AML-193 (cell line): ENCODE results near the gene MXI1.

Experiments used
- DNase-seq, 2 experiments: peaks; one replicate each; lab custom pipeline; 2025; lab: John Stamatoyannopoulos, UW

MXI1 gene

DNA sequence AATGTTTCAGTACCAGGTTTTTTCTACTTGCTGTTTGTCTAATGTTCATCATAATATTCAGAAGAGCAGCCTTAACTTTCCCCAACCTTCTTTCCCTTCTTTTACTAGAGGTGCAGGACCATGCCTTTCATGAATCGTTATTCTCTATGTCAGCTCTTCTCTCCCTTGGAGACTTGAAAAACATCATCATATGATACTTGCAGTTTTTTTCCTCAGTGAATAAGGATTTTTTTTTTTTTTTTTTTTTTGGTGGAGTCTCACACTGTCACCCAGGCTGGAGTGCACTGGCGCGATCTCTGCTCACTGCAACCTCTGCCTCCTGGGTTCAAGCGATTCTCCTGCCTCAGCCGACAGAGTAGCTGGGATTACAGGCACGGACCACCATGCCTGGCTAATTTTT is 67.2 kb downstream of the MXI1 start:
- DNase-seq: no peak

DNA sequence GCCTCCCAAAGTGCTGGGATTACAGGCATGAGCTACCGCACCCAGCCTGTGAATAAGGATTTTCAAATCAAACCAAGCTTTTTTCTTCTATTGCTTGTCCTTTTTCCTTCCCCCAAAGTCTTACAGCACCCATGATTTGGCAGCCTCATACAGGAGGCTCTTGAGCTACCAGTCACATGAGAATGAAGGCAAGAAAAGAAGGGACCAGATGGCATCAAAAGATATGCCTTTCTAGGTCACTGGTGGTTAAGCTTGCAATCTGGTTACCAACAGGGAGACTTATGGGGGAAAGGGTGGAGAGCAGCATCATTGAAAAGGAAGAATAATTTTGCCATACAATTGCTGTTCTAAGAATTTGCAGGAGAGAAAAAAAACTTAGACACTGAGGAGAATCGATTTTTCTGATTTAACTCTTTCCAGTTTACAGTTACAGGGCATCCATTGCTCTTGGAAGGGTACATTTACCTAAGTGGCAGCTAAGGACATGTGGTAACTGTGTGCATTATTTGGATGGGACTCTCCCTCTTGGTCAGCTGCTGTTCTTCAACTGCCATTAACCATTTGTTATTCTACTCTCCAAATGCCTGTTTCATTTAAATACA is 67.8 kb downstream of the MXI1 start:
- DNase-seq: no peak

DNA sequence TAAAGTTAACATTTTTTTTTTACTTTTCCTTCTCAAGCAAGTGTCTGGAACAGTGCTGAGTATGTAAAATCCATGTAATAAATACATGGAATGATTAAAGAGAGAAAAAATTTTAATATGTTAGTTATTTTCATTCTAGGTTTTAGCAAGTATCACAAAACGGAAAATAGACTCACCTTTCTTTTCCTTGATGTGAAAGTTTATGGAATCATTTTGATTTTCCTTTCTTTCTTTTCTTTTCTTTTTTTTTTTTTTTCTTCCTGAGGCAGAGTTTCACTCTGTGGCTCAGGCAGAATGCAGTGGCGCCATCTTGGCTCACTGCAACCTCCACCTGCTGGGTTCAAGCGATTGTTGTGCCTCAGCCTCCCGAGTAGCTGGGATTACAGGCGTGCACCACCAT is 69.2 kb downstream of the MXI1 start:
- DNase-seq: no peak

DNA sequence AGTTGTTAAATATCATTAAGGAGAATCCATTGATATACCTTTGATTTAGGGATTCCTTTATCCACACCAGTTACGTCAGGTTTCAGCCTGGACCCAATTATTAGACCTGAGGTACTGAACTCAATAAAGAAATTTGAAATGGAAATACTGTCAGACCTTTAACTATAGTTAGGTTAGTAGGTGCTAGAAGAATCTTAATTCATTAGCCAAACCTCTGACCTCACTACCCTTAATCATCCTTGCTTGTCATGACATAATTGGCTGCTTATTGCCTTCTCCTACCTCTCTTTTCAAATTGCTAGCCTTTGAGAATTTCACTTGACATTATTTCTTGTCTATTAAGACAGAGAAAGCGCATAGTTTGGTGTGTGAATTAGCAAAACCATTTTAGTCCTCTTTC is 70.2 kb downstream of the MXI1 start:
- DNase-seq: no peak

DNA sequence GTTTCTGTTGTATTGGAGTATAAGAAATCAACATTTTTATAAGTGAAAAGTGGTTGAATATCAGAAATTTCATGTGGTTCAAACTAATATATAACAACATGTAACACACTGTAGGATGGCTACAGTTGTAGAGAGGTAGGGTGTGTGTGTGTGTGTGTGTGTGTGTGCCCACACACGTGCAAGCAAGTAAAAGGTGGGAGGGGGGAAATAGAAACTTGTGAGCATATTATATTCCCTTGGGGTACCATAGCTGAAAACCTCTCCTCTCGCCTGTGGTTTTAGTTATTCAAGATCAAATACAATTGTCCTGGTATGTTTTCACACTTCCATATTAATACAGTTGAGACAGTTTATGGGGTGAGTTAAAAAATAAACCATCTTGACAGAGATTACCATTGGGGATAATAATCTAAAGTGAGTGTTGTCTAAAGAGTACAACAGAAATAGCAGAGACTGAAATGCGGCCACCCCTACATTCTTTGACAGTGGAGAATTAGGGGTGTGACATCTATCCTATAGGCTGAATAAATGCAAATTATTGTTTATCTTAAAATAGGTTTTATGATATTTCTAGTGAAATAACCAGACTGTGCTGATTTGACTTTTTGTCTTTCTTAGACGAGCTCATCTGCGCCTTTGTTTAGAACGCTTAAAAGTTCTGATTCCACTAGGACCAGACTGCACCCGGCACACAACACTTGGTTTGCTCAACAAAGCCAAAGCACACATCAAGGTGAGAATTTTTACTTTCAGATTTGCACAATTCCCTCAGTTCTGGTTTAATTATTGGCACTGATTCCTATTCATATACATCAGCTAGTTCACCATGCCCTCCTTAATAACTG is 71.4 kb downstream of the MXI1 start:
- no peak for DNase-seq

DNA sequence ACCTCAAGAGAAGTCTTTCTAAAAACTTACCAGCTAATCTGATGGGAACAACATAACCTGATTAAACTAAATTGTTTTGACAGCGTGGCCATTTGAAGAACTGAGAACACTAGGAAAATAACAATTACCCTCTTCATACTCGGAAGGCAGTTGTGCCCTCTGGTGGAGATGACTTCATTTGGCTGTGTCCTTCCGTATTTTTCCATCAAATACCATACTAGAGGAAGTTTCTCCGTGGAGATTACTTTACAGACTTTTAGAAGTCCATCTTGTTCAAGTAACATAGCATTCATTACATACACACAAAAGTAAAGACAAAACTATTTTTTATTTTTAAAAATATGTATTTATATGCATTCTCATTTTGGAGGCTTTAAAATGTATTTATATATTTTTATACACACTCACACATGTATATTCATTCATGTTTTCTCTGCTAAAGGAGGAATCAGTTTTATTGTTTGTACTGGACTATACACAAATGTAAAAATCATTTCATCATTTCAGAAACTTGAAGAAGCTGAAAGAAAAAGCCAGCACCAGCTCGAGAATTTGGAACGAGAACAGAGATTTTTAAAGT is 72.1 kb downstream of the MXI1 start:
- peak; percentile 78 to 83 for DNase-seq

DNA sequence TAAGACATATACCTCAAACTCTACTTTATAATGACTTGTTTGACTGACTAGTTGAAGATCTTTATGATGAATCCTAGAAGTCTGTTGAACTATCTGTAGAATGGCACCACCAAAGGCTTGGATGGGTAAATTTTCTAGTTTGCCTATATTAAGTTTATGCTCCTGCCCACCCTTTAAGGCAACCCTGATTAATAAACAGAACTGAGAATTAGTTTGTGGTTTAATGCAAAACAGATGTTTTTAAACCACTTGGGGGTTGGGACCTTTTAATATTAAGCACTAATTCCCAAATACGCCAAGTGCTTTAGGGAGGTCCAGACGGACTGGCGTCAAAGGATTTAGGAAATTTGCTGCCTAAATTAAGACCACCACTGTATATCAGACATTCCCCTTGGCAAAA is 76.9 kb downstream of the MXI1 start:
- no peak for DNase-seq

DNA sequence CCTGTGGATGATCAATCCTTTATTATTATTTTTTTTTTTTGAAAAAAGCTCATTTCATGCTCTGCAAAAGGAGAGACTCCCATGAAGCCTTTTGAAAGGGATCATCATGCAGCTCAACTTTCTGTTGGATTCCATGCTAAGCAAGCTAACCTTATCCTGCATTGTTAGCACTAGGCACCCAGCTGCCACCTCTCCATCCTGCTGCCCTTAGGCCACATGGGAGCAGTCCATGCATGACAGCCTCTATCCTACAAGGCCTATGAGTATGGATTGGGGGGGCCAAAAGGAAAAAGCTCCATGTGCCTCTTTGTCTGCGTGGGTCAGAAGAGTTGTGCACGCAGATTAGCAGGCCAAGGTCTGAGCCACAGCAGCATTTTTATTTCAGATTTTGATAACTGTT is 78.1 kb downstream of the MXI1 start:
- DNase-seq: no peak

DNA sequence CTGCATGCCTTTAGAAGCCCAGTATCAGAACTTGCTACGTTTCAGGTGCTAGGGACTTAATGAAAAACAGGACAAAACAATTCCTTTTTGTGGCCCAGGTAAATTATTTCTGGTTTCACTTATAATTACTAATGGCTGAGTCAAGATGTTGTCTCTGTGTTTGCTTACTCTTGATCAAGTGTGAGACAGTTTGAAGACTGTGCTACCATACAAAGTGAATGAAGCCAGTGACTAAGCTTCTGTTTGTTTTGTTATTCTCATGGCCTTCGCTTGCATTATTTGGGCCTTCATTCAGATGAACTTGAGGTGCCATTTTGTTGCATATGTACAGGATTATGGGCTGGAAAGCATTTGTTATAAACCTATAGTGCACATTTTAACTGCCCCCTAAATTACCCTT is 79.4 kb downstream of the MXI1 start:
- no peak for DNase-seq

DNA sequence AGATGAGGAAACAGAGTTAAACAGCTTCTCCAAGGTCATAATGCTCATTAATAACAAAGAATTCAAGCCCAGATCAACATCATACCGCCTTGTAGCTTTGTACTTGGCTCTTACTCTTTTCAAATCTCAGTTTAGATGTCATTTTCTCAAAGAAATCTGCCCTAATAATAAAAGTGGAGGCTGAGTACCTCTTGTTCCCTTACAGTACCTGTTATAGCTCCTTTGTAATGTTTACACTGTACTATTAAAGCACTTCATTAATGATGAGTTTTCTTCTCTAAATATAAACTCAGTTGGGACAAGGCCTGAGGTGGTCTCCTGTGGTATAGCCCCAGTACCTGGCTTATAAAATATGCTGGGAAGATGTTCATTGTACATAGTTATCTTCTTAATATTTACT is 89.6 kb downstream of the MXI1 start:
- DNase-seq: no peak

DNA sequence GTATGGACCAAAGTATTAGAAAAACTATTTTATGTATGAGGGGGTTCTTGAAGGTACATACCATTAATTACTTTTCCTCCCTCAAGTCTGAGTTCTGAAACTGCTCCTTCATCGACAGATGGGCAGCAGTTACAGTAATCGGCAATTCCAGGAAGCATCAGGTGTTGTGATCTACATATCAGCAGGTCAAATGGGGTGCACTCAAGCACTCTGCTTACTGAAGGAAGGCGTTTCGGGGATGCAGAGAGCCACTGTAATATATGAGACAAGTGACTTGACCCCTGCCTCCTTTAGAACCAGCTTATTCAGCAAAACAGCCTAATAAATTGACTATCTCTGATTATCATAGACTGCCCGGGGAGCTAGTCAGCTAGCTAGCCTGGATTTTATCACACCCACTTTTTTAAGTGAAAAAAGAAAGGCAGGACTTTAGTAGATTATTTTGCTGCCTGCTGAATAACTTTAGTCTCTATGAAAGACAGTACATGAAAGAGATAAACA is 93.1 kb downstream of the MXI1 start:
- no peak for DNase-seq

DNA sequence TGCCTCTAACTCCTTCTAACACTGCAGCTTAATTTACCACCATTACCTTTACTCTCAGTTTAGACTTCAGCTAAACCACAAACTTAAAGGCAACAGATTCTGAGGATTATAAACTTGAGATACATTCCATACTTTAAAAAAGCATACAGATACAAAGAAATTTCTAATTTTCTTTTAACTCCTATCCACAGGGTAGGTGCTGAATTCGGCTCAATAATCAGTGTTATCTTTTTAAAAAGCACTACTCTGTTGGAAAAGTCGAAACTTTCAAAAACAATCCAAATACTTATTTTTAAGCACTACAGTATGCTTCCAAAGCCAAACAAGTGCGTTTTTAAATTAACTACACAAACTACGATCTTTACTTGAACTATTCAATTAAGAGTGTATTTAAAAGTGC is 96.3 kb downstream of the MXI1 start:
- DNase-seq: no peak

DNA sequence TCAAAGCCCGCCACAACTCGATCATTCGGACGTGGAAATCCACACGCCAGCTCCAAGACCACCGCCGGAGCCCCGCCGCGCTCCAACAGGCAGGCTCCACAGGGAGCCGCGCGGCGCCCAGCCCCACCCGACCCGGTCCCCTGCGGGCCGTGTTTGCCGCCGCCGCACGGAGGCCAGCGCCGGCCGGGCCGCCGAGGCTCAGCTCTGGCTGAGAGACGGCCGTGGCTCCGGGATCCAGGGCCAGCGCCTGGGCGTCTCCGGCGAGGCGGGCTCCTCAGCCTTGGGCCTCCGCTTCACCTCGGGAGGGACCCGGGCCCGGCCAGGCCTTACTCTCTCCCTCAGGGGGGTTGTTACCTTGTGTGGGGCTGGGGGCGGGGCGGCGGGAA is 97.0 kb downstream of the MXI1 start:
- no peak for DNase-seq

DNA sequence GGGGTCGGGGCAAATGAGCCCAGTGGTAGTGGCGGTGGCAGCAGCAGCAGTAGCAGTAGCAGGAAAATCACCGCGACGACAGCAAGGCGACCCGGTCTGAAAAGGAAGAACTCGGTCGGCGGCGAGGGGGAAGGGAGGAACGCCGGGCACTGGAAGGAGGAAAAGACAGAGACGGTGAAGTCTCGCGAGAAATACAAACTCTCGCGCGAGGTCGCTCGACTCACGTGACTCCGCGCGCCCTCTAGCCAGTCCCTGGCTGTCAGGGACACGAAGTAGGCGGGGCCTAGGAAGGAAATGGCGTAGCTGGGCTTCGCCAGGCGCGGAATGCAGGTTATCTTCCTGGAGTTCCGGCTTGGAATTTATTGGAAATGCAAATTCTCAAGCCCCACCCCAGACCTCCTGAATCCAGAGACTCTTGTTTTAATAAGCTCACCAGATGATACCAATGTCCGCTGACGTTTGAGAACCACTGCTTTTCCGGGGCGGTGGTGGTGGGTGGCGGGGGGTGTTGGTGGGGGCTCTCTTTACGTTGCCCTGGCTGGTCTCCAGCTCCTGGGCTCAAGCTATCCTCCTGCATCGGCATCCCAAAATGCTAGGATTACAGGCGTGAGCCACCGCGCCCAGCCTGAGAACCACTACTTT is 97.5 kb downstream of the MXI1 start, which contains the start of gene SMNDC1:
Gene SMNDC1, minus strand, starts transcription at position 141 of the 642 bp plus-strand sequence. CDS start 1,333 bp downstream, outside the sequence.
- peak; percentile 91 to 92 for DNase-seq

DNA sequence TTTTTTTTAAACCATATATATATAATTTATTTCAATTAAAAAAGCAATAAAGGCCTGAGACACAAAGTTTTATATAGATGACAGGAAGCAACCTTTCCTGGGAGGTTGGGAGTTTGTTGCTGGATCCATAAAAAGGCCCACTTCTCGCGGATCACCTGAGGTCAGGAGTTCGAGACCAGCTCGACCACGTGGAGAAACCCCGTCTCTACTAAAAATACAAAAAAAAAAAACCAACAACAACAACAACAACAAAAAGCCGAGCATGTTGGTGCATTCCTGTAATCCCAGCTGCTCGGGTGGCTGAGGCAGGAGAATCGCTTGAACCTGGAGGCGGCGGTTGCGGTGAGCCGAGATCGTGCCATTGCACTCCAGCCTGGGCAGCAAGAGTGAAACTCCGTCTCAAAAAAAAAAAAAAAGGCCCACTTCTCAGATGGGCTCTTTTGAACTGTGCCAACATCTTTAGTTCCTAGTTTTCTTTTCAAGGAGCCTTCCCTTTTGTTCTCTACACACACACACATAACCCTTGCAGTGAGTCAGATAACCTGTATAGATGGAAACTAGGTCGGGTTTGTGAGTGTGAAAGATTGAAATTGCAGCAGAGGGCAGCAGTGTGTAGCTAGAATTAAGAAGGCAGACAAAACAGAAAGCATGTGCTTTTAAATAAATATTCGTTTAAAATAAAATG is 98.5 kb downstream of the MXI1 start:
- DNase-seq: peak; percentile 87 to 93

DNA sequence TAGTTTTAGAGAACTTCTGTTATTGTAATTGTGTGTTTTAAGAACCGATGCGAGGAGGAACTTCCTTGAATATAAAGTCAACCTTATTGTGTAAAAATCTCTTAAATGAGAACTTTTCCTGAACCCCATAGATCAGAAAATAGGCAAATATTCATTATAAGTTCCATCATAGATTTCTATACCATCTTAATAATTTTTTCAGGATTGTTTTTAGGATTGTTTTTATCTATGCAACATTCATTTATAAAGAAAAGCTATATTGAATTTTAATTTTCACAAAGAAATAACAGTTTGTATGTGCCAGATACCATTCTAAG is 99.0 kb downstream of the MXI1 start:
- DNase-seq: no peak

DNA sequence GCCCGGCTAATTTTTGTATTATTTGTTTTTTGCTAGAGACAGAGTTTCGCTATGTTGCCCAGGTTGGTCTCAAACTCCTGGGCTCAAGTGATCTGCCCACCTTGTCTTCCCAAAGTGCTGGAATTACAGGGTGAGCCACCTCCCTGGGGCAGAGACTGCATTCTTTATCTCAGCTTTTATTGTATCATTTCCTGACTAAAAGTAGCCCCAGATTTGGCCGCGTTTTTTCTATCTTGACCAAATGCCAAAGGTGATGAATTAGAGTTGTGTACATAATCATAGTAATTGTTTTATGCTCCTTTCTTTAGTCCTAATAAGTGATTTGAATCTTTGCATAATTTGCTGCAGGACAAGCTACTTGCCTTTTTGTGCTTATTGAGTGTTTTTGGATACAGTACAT is 100.4 kb downstream of the MXI1 start:
- DNase-seq: no peak

DNA sequence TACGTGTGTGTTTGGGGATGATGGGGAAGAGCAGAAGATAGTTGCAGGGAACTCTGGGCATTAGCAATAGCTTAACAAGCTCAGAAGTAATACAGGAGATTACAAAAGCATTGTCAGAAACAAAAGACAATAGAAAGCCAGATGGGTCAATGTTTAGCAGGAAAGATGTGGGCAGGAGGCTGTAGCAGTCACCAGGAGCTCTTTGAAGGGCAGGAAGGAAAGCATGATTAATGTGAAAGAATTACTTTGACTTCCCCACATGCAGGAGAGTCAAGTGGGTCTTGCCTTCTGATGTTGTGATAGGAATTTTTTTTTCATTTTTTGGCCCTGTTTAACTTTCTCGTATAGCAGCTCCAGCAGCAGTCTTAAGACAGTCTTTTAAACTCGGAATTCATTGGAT is 103.3 kb downstream of the MXI1 start:
- DNase-seq: no peak

DNA sequence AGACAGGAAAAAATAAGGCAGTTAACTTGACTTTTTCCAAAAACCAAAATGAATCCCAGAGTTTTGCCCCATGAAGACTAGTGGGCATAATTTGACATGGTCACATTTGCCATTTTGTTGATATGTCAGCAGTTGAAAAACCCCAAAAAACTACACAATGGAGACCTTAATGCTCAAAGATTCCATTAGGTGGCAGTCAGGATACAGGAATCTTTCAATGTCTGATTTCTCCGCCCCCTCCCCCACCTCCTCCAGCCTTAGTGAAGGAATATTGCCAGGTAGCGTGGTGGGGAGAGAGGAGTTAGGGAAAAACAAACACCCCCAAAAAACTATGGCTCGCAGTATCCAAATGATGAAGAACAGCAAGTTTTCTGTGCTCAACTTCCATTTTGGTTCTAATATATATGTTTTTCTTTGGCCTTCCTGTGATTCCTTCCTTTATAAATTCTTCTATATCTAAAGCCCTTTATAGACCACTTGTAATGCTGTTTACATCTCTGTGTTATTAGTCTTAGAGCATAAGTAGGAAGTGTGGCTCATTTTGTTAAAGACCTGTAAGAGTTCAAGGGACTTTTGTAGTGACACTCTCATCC is 104.0 kb downstream of the MXI1 start:
- peak; percentile 48 to 61 for DNase-seq

DNA sequence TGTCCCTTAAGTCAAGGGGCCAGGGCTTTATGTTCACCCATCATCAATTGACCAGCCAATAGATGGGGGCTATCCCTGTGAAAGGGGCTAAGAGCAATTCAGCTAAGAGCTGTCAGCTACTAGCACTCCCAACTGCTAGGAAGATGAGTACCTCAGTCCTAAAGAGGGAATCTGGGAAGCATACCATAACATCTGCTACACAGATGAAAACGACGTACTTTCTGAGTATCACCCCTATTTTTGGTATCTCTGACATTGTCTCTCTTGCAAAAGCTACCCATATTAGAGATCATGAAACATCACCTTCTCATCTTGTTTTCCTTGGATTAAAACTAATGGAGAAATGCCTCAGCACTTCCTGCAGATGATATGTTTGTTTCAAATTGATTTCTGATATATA is 104.8 kb downstream of the MXI1 start:
- DNase-seq: no peak

DNA sequence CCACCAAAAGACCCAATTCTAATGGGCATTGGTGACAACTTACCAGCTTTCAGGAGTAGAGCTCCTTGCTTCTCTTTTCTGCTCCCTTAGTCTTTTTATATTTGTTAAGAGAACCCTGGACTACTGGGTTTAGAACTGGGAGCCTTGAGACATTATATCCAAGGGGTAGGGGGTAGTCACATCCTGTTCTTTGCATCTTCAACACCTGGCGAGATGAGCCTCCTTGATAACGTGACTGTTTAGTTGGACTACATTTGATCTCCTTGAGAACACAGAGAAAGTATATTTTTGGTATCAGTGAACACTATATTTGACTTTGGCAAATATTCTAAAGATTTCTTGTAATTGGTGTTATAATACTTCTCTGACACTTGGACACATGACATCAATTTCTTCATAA is 106.3 kb downstream of the MXI1 start:
- no peak for DNase-seq
